Measurements from ENCODE around the gene MUC21. TPM values are rescaled to one million over a fixed set of nuclear protein-coding genes. Genes with fewer than 3 reads are reported as not detected.
"Not testable (repeated sequence)": the region's sequence is repeated elsewhere in the genome, so short reads cannot be mapped to it uniquely, and the experiment has no call there.

The MUC21 gene
- total RNA-seq, 1 experiment from 2014 or later = not detected

- CTCF ChIA-PET = interaction anchor here (1.0 to 1.4 kb wide), 3 partner anchors 31 to 77 kb away, joined by 3 to 4 read pairs (median 3); partner anchors contain the start of gene VARS2
- Mint-ChIP-seq H3K9me3 (ENCODE audit: unreplicated experiment) (no peaks in the 10 kb centered on the region), H3K36me3 (ENCODE audit: insufficient read depth, unreplicated experiment) (no peaks in the 10 kb centered on the region), H3K27ac (ENCODE audit: low read depth, unreplicated experiment) (no peak overlapping the region), H3K27me3 (ENCODE audit: insufficient read depth, unreplicated experiment) (no peaks in the 10 kb centered on the region), H3K4me3 (ENCODE audit: unreplicated experiment) (no peak overlapping the region), H3K4me1 (ENCODE audit: insufficient read depth, unreplicated experiment) (no peaks in the 10 kb centered on the region)
- intact Hi-C loops (cut with micrococcal nuclease) = no loop called here
- no peak for DNase-seq (ENCODE audit: unreplicated experiment)
- no peak for TF ChIP-seq CTCF (IDR thresholded peaks at IDR 0.05; ENCODE audit: unreplicated experiment)
- POLR2A ChIA-PET = no interaction called here
- no TSS peak for BruUV-seq (replicated peaks)
Measured at GRCh38 chr6:30990422-30991086, 7.0 kb downstream of the MUC21 start.

GRCh38 chr6:30991891-30992290 is 8.4 kb downstream of the MUC21 start:
- DNase-seq (ENCODE audit: unreplicated experiment) = no peak
- intact Hi-C loops (cut with micrococcal nuclease) = no loop called here
- Mint-ChIP-seq H3K27ac (ENCODE audit: low read depth, unreplicated experiment) (no peak overlapping the region), H3K36me3 (ENCODE audit: insufficient read depth, unreplicated experiment) (no peaks in the 10 kb centered on the region), H3K4me1 (ENCODE audit: insufficient read depth, unreplicated experiment) (no peaks in the 10 kb centered on the region), H3K4me3 (ENCODE audit: unreplicated experiment) (no peak overlapping the region), H3K9me3 (ENCODE audit: unreplicated experiment) (no peaks in the 10 kb centered on the region), H3K27me3 (ENCODE audit: insufficient read depth, unreplicated experiment) (no peaks in the 10 kb centered on the region)
- ChIA-PET CTCF (interaction anchor here (0.6 kb wide), 1 partner anchor 78 kb away, joined by 3 read pairs; the partner anchor contains the start of gene VARS2), POLR2A (no interaction called here)
- TF ChIP-seq CTCF (IDR thresholded peaks at IDR 0.05; ENCODE audit: unreplicated experiment) = no peak
- BruUV-seq (replicated peaks) = no TSS peak

GRCh38 chr6:30997301-30997700 is 13.8 kb downstream of the MUC21 start:
- POLR2A ChIA-PET = interaction anchor here (0.6 to 2.1 kb wide), 5 partner anchors 10 to 82 kb away, joined by 3 to 6 read pairs (median 4); no protein-coding TSS in a partner anchor
- peaks cover 18% of the 10 kb centered on the region for H3K4me1 Mint-ChIP-seq (ENCODE audit: insufficient read depth, unreplicated experiment)
- DNase-seq (ENCODE audit: unreplicated experiment) = no peak
- no peak overlapping the region for H3K4me3 Mint-ChIP-seq (ENCODE audit: unreplicated experiment)
- H3K36me3 Mint-ChIP-seq (ENCODE audit: insufficient read depth, unreplicated experiment) = no peaks in the 10 kb centered on the region
- BruUV-seq (replicated peaks) = no TSS peak
- H3K27me3 Mint-ChIP-seq (ENCODE audit: insufficient read depth, unreplicated experiment) = no peaks in the 10 kb centered on the region
- CTCF ChIA-PET = interaction anchor here (0.6 kb wide), 1 partner anchor 73 kb away, joined by 3 read pairs; no protein-coding TSS in a partner anchor
- H3K9me3 Mint-ChIP-seq (ENCODE audit: unreplicated experiment) = no peaks in the 10 kb centered on the region
- no peak for TF ChIP-seq CTCF (IDR thresholded peaks at IDR 0.05; ENCODE audit: unreplicated experiment)
- intact Hi-C loops (cut with micrococcal nuclease) = no loop called here
- H3K27ac Mint-ChIP-seq (ENCODE audit: low read depth, unreplicated experiment) = no peak overlapping the region

- no peak for TF ChIP-seq CTCF (IDR thresholded peaks at IDR 0.05; ENCODE audit: unreplicated experiment)
- Mint-ChIP-seq H3K27ac (ENCODE audit: low read depth, unreplicated experiment) (peak overlapping the region; percentile 78), H3K27me3 (ENCODE audit: insufficient read depth, unreplicated experiment) (no peaks in the 10 kb centered on the region), H3K36me3 (ENCODE audit: insufficient read depth, unreplicated experiment) (no peaks in the 10 kb centered on the region), H3K4me3 (ENCODE audit: unreplicated experiment) (peak overlapping the region; percentile 53), H3K4me1 (ENCODE audit: insufficient read depth, unreplicated experiment) (peaks cover 18% of the 10 kb centered on the region), H3K9me3 (ENCODE audit: unreplicated experiment) (no peaks in the 10 kb centered on the region)
- CTCF ChIA-PET = interaction anchor here (0.8 kb wide), 1 partner anchor 82 kb away, joined by 4 read pairs; no protein-coding TSS in a partner anchor
- POLR2A ChIA-PET = interaction anchor here (0.8 to 2.1 kb wide), 7 partner anchors 9 to 83 kb away, joined by 3 to 8 read pairs (median 5); no protein-coding TSS in a partner anchor
- no TSS peak for BruUV-seq (replicated peaks)
- peak; percentile 78 for DNase-seq (ENCODE audit: unreplicated experiment)
- intact Hi-C loops (cut with micrococcal nuclease) = no loop called here
Measured at GRCh38 chr6:30998785-30999184, 15.3 kb downstream of the MUC21 start.

GRCh38 chr6:31000067-31000860 is 16.7 kb downstream of the MUC21 start:
- Mint-ChIP-seq H3K27ac (ENCODE audit: low read depth, unreplicated experiment) (peak overlapping the region; percentile 31), H3K4me1 (ENCODE audit: insufficient read depth, unreplicated experiment) (peaks cover 26% of the 10 kb centered on the region)
- CTCF ChIA-PET = interaction anchor here (0.6 to 1.5 kb wide), 5 partner anchors 69 to 91 kb away, joined by 3 to 4 read pairs (median 3); no protein-coding TSS in a partner anchor
- H3K9me3 Mint-ChIP-seq (ENCODE audit: unreplicated experiment); H3K4me3 Mint-ChIP-seq (ENCODE audit: unreplicated experiment); intact Hi-C loops (cut with micrococcal nuclease); H3K27me3 Mint-ChIP-seq (ENCODE audit: insufficient read depth, unreplicated experiment); DNase-seq (ENCODE audit: unreplicated experiment); BruUV-seq (replicated peaks); H3K36me3 Mint-ChIP-seq (ENCODE audit: insufficient read depth, unreplicated experiment): not testable (repeated sequence)
- POLR2A ChIA-PET = interaction anchor here (0.6 to 2.4 kb wide), 6 partner anchors 7 to 234 kb away, joined by 3 to 7 read pairs (median 5); no protein-coding TSS in a partner anchor

All from MCF 10A (cell line).